Aorta (tissue), 5 donors: ENCODE measurements around the gene ASAP2. TPM values are rescaled to one million over a fixed set of nuclear protein-coding genes. Genes with fewer than 3 reads are reported as not detected.

Source experiments
- ATAC-seq: fragments of 200-7000 bp; cut with Tn5 transposase; one replicate; pipeline ENCODE4 v1.9.1; 2022; ENCODE audit warnings: moderate library complexity; ENCODE audit not compliant: low FRiP score
- DNase-seq, 2 donors: peaks; one replicate each; pipeline ENCODE4 v3.0.0-alpha.2; 2020
- H3K27ac ChIP-seq, 2 donors: one replicate each; pipeline ENCODE4 v1.5.1; 2013; ENCODE audit warnings: low read length in 2 of 2, mild to moderate bottlenecking in 2 of 2, moderate library complexity in 2 of 2, control low read depth in 1 of 2, inconsistent platforms in 1 of 2, low read depth in 1 of 2
- H3K27me3 ChIP-seq, 2 donors: one replicate each; pipeline ENCODE4 v1.6.1; 2013; ENCODE audit warnings: control low read depth in 1 of 2, low read length in 1 of 2, mild to moderate bottlenecking in 1 of 2, moderate library complexity in 1 of 2; ENCODE audit not compliant: insufficient read depth in 2 of 2, control insufficient read depth in 1 of 2
- H3K36me3 ChIP-seq, 2 donors: one replicate each; pipeline ENCODE4 v1.6.1; 2013; ENCODE audit warnings: control low read depth in 1 of 2, low read length in 1 of 2, mild to moderate bottlenecking in 1 of 2; ENCODE audit not compliant: insufficient read depth in 2 of 2, control insufficient read depth in 1 of 2
- H3K4me1 ChIP-seq, 2 donors: one replicate each; pipeline ENCODE4 v1.6.1; 2013; ENCODE audit warnings: low read length in 2 of 2, control low read depth in 1 of 2, mild to moderate bottlenecking in 1 of 2, moderate library complexity in 1 of 2; ENCODE audit not compliant: insufficient read depth in 2 of 2, control insufficient read depth in 1 of 2
- H3K4me3 ChIP-seq, 2 donors: one replicate each; pipeline ENCODE4 v1.5.1; 2013; ENCODE audit warnings: low read length in 2 of 2, control low read depth in 1 of 2, mild to moderate bottlenecking in 1 of 2
- H3K9me3 ChIP-seq: one replicate; pipeline ENCODE4 v1.6.1; 2013; ENCODE audit warnings: mild to moderate bottlenecking, low read length; ENCODE audit not compliant: control insufficient read depth
- whole genome bisulfite sequencing, 2 donors: extraction: QIAGEN DNeasy Blood & Tissue Kit; methylation state at CpG; one replicate each; pipeline ENCODE4 v1.1.7; 2013; 5-methylcytosine and 5-hydroxymethylcytosine counted together
- intact Hi-C, 2 donors: fragments of 100-400 bp; cut with DNase I; formaldehyde crosslinking; loops; one replicate each; pipeline versions ENCODE4 v1.14.2 to v1.15.0; 2022
- polyA plus RNA-seq, 2 donors: library from polyadenylated mRNA; stranded (reverse); fragments of 200-250 nt; gene quantifications; one replicate each; pipeline ENCODE4 v1.2.3, GENCODE V29; 2013
- total RNA-seq, 2 donors: library from RNA; stranded (reverse); fragmentation: NEBNext Ultra II Directional; extraction: Animal tissue kit (Norgen Biotek cat#: 25700); gene quantifications; one replicate each; pipeline ENCODE4 v1.2.1, GENCODE V29; 2021
- donor health status: healthy with polysubstance abuse.
- donor health status: Bipolar disorder and iron deficiency.
- donor health status: DM: no; HTN: no; CAD: no.
- donor health status: DM: no; HTN: no; CAD: no.
- donor health status: DM: yes; HTN: yes; CAD: no.

Gene ASAP2
- total and polyA plus RNA-seq, 4 donors = 16.7 to 72.4 (median 48.8) TPM

- H3K4me3 ChIP-seq = no peak overlapping the region
- no peaks in the 10 kb centered on the region for H3K27me3 ChIP-seq
- H3K4me1 ChIP-seq = peaks cover 2 to 4% of the 10 kb centered on the region in 2 donors
- H3K36me3 ChIP-seq = no peaks in the 10 kb centered on the region
- ATAC-seq (no peak), DNase-seq (no peak)
- intact Hi-C loops = no loop called here
- H3K27ac ChIP-seq = no peak overlapping the region
- no peaks in the 10 kb centered on the region for H3K9me3 ChIP-seq
- WGBS, 2 donors = 80 to 83% methylated on average over 11 of the region's 11 CpGs
Observed at GRCh38 chr2:9303528-9304225, 97.1 kb downstream of the ASAP2 start.

- Histone ChIP-seq H3K4me3 (no peak overlapping the region), H3K4me1 (peaks cover 4 to 7% of the 10 kb centered on the region in 2 donors), H3K36me3 (no peaks in the 10 kb centered on the region), H3K27ac (peak overlapping the region in 1 of 2 donors; percentile 7), H3K27me3 (no peaks in the 10 kb centered on the region), H3K9me3 (no peaks in the 10 kb centered on the region)
- DNase-seq (no peak), ATAC-seq (no peak)
- intact Hi-C loops = loop anchor here in 1 of 2 donors (5.0 kb wide), 1 partner anchor 100 kb away; the partner anchor contains the start of gene ASAP2
- 58 to 61% methylated on average over 8 of the region's 8 CpGs for WGBS, 2 donors
Observed at GRCh38 chr2:9306911-9307310, 100.3 kb downstream of the ASAP2 start.

GRCh38 chr2:9307535-9307934 is 100.9 kb downstream of the ASAP2 start:
- DNase-seq (no peak), ATAC-seq (no peak)
- no peak overlapping the region for H3K4me3 ChIP-seq
- H3K9me3 ChIP-seq = no peaks in the 10 kb centered on the region
- no peaks in the 10 kb centered on the region for H3K36me3 ChIP-seq
- peak overlapping the region in 1 of 2 donors; percentile 30 for H3K27ac ChIP-seq
- H3K4me1 ChIP-seq = peaks cover 4 to 7% of the 10 kb centered on the region in 2 donors
- H3K27me3 ChIP-seq = no peaks in the 10 kb centered on the region
- WGBS, 2 donors = 27 to 38% methylated on average over 7 of the region's 7 CpGs
- intact Hi-C loops = loop anchor here in 1 of 2 donors (5.0 kb wide), 1 partner anchor 100 kb away; the partner anchor contains the start of gene ASAP2

- Histone ChIP-seq H3K36me3 (no peaks in the 10 kb centered on the region), H3K4me3 (no peak overlapping the region), H3K27ac (peak overlapping the region in 1 of 2 donors; percentile 48), H3K9me3 (no peaks in the 10 kb centered on the region), H3K4me1 (peaks cover 4 to 7% of the 10 kb centered on the region in 2 donors), H3K27me3 (no peaks in the 10 kb centered on the region)
- intact Hi-C loops = loop anchor here in 1 of 2 donors (5.0 kb wide), 1 partner anchor 101 kb away; the partner anchor contains the start of gene ASAP2
- DNase-seq (no peak), ATAC-seq (no peak)
- 36 to 41% methylated on average over 14 of the region's 14 CpGs for WGBS, 2 donors
Observed at GRCh38 chr2:9308186-9308955, 101.8 kb downstream of the ASAP2 start.

- no peak for DNase-seq
- no peaks in the 10 kb centered on the region for H3K9me3 ChIP-seq
- H3K27me3 ChIP-seq = no peaks in the 10 kb centered on the region
- H3K27ac ChIP-seq = peak overlapping the region in 1 of 2 donors; percentile 21
- intact Hi-C loops = loop anchor here in 1 of 2 donors (5.0 kb wide), 1 partner anchor 102 kb away; the partner anchor contains the start of gene ASAP2
- no peak for ATAC-seq
- no peak overlapping the region for H3K4me3 ChIP-seq
- H3K36me3 ChIP-seq = no peaks in the 10 kb centered on the region
- peaks cover 4 to 7% of the 10 kb centered on the region in 2 donors for H3K4me1 ChIP-seq
- 87 to 91% methylated on average over 9 of the region's 9 CpGs for WGBS, 2 donors
Observed at GRCh38 chr2:9309147-9309546, 102.5 kb downstream of the ASAP2 start.

- H3K36me3 ChIP-seq = no peaks in the 10 kb centered on the region
- ATAC-seq (peak; percentile 82), DNase-seq (peak; percentile 77 to 86)
- no peaks in the 10 kb centered on the region for H3K9me3 ChIP-seq
- peak overlapping the region; percentile 69 to 72 for H3K27ac ChIP-seq
- peaks cover 4 to 7% of the 10 kb centered on the region in 2 donors for H3K4me1 ChIP-seq
- no peak overlapping the region for H3K4me3 ChIP-seq
- H3K27me3 ChIP-seq = no peaks in the 10 kb centered on the region
- WGBS, 2 donors = 3 to 6% methylated on average over 1 of the region's 1 CpG
- intact Hi-C loops = no loop called here
Observed at GRCh38 chr2:9310377-9310776, 103.8 kb downstream of the ASAP2 start.

GRCh38 chr2:9310798-9311197 is 104.2 kb downstream of the ASAP2 start:
- WGBS, 2 donors = 3 to 7% methylated on average over 1 of the region's 1 CpG
- Histone ChIP-seq H3K9me3 (no peaks in the 10 kb centered on the region), H3K27ac (peak overlapping the region; percentile 69 to 72), H3K4me3 (no peak overlapping the region), H3K36me3 (no peaks in the 10 kb centered on the region), H3K27me3 (no peaks in the 10 kb centered on the region), H3K4me1 (peaks cover 4 to 7% of the 10 kb centered on the region in 2 donors)
- DNase-seq (no peak), ATAC-seq (peak; percentile 37)
- intact Hi-C loops = no loop called here

DNA sequence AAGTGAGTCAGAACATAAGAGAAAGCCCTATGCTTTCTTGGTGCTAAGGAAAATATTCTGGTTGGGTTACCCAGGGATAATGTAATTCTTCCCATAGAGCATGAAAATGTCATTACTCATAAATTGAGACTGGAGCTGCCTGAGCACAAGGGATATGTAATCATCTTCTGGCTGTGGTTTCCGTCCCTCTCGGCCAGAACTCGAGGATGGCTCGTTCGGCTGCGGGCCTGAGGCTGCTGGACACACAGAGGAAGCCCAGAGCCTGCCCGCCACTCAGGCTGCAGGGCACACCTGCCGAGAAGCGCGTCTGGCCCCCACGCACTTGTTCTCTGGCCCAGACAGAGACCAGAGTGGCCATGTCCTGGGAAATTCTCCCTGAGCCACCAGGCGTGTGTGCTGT is 104.9 kb downstream of the ASAP2 start:
- Histone ChIP-seq H3K27ac (peak overlapping the region; percentile 79 to 82), H3K9me3 (no peaks in the 10 kb centered on the region), H3K4me3 (no peak overlapping the region), H3K36me3 (no peaks in the 10 kb centered on the region), H3K4me1 (peaks cover 4 to 7% of the 10 kb centered on the region in 2 donors), H3K27me3 (no peaks in the 10 kb centered on the region)
- DNase-seq = peak; percentile 82 to 85
- peak; percentile 63 for ATAC-seq
- 4 to 12% methylated on average over 12 of the region's 12 CpGs for WGBS, 2 donors
- intact Hi-C loops = no loop called here
